CD14-positive monocyte (primary cell): ENCODE measurements around the gene FAM184A. TPM values are rescaled to one million over a fixed set of nuclear protein-coding genes. Genes with fewer than 3 reads are reported as not detected.

ENCODE experiments used
- DNase-seq, 3 donors: peaks; one replicate each; pipeline ENCODE4 v3.0.0-alpha.2; 2011 to 2022
- H2AFZ ChIP-seq: 2 replicates; pipeline ENCODE4 v1.6.0; 2012; ENCODE audit warnings: mild to moderate bottlenecking, low read depth, low read length, inconsistent platforms; ENCODE audit not compliant: insufficient read depth, poor library complexity, severe bottlenecking
- H3K27ac ChIP-seq, 2 donors: 1 replicate in 1 of 2; 2 replicates in 1 of 2; pipeline ENCODE4 v1.5.1; 2012 to 2013; ENCODE audit warnings: low read length in 2 of 2, control low read depth in 1 of 2, inconsistent platforms in 1 of 2, low read depth in 1 of 2, mild to moderate bottlenecking in 1 of 2
- H3K27me3 ChIP-seq, 2 donors: one replicate each; pipeline versions ENCODE4 v1.6.0 to v1.6.1; 2011 to 2013; ENCODE audit warnings: low read length in 2 of 2; ENCODE audit not compliant: control insufficient read depth in 2 of 2, insufficient read depth in 2 of 2
- H3K36me3 ChIP-seq, 2 donors: replicated peaks in 1 of 2; 1 replicate in 1 of 2; 2 replicates in 1 of 2; pipeline versions ENCODE4 v1.5.1 to v1.6.1; 2012 to 2013; ENCODE audit warnings: low read length in 2 of 2, control low read depth in 1 of 2, inconsistent platforms in 1 of 2, mild to moderate bottlenecking in 1 of 2; ENCODE audit not compliant: insufficient read depth in 2 of 2, control insufficient read depth in 1 of 2
- H3K4me1 ChIP-seq, 2 donors: 1 replicate in 1 of 2; 2 replicates in 1 of 2; pipeline versions ENCODE4 v1.5.1 to v1.6.1; 2012 to 2013; ENCODE audit warnings: low read length in 2 of 2, control low read depth in 1 of 2, inconsistent platforms in 1 of 2, mild to moderate bottlenecking in 1 of 2, moderate library complexity in 1 of 2; ENCODE audit not compliant: insufficient read depth in 2 of 2, control insufficient read depth in 1 of 2
- H3K4me2 ChIP-seq: replicated peaks from 2 replicates; pipeline ENCODE3; 2012; ENCODE audit warnings: low read length, moderate library complexity, mild to moderate bottlenecking; ENCODE audit not compliant: poor library complexity, severe bottlenecking; ENCODE audit errors: extremely low read depth
- H3K4me3 ChIP-seq, 3 experiments: fragments of 200-600 bp in 1 of 3; sonication (generic) in 1 of 3; replicated peaks in 1 of 3; 1 replicate in 2 of 3; 2 replicates in 1 of 3; pipeline ENCODE4 v1.5.1; 2011 to 2013; ENCODE audit warnings: low read length in 3 of 3, mild to moderate bottlenecking in 3 of 3, control low read depth in 2 of 3, low read depth in 2 of 3, inconsistent platforms in 1 of 3, moderate library complexity in 1 of 3
- H3K79me2 ChIP-seq: 2 replicates; pipeline ENCODE4 v1.6.0; 2012; ENCODE audit warnings: mild to moderate bottlenecking, control low read depth, inconsistent platforms, low read length, moderate library complexity; ENCODE audit not compliant: insufficient read depth
- H3K9ac ChIP-seq: 2 replicates; pipeline ENCODE4 v1.6.0; 2017; ENCODE audit warnings: low read length, mild to moderate bottlenecking; ENCODE audit not compliant: insufficient read depth, poor library complexity, severe bottlenecking
- H3K9me3 ChIP-seq, 2 donors: replicated peaks in 1 of 2; 1 replicate in 1 of 2; 2 replicates in 1 of 2; pipeline versions ENCODE4 v1.5.1 to v1.6.1; 2012 to 2013; ENCODE audit warnings: low read length in 2 of 2, control low read depth in 1 of 2; ENCODE audit not compliant: control insufficient read depth in 1 of 2, insufficient read depth in 1 of 2
- H4K20me1 ChIP-seq: 2 replicates; pipeline ENCODE4 v1.6.0; 2012; ENCODE audit warnings: mild to moderate bottlenecking, low read length, control low read depth, moderate library complexity; ENCODE audit not compliant: insufficient read depth
- H3K27ac Mint-ChIP-seq, 7 donors: one replicate each; pipeline ENCODE4 v1.8.0; 2020; ENCODE audit warnings: mild to moderate bottlenecking in 7 of 7, mixed read lengths in 7 of 7, moderate library complexity in 6 of 7, inconsistent platforms in 2 of 7
- H3K27me3 Mint-ChIP-seq, 3 donors: one replicate each; pipeline ENCODE4 v1.8.0; 2021 to 2022; ENCODE audit warnings: low read depth in 3 of 3, mild to moderate bottlenecking in 3 of 3, mixed read lengths in 3 of 3, moderate library complexity in 3 of 3, inconsistent platforms in 1 of 3
- H3K36me3 Mint-ChIP-seq, 2 donors: one replicate each; pipeline ENCODE4 v1.8.0; 2020; ENCODE audit warnings: mixed read lengths in 2 of 2, inconsistent platforms in 1 of 2, mild to moderate bottlenecking in 1 of 2
- H3K4me1 Mint-ChIP-seq: one replicate; pipeline ENCODE4 v1.8.0; 2020; ENCODE audit warnings: mild to moderate bottlenecking, mixed read lengths
- H3K4me3 Mint-ChIP-seq, 2 donors: one replicate each; pipeline ENCODE4 v1.8.0; 2020; ENCODE audit warnings: mild to moderate bottlenecking in 2 of 2, mixed read lengths in 2 of 2, moderate library complexity in 1 of 2
- H3K9me3 Mint-ChIP-seq, 7 donors: one replicate each; pipeline ENCODE4 v1.8.0; 2020 to 2022; ENCODE audit warnings: mixed read lengths in 7 of 7, mild to moderate bottlenecking in 6 of 7, moderate library complexity in 6 of 7, inconsistent platforms in 2 of 7
- WGBS: methylation state at CpG from one replicate; pipeline ENCODE4 v1.1.5; 2013; ENCODE audit warnings: missing lambda C conversion rate; ENCODE audit not compliant: insufficient coverage; 5-methylcytosine and 5-hydroxymethylcytosine counted together
- intact Hi-C, 2 donors: fragments of 100-400 bp; cut with micrococcal nuclease; formaldehyde crosslinking; loops; one replicate each; pipeline versions ENCODE4 v1.15.0 to v1.15.1; 2023
- polyA plus RNA-seq, 3 donors: library from polyadenylated mRNA; depleted of rRNA in 1 of 3; unstranded in 2 of 3; stranded (reverse) in 1 of 3; fragments of 300-500 nt in 2 of 3; fragments of >200 nt in 1 of 3; fragmentation: Illumina TruSeq in 2 of 3; gene quantifications; 1 replicate in 2 of 3; 2 replicates in 1 of 3; pipeline ENCODE4 v1.2.3, GENCODE V29; 2012 to 2021
- TF ChIP-seq, protein P1 (sequence below): fragments of 200-600 bp; IDR thresholded peaks from one replicate; pipeline ENCODE4 v1.8.0; 2022; ENCODE audit warnings: antibody characterized with exemption, mild to moderate bottlenecking

The FAM184A gene
- polyA plus RNA-seq, 3 donors, result not detected

- Mint-ChIP-seq H3K4me1 (peaks cover 9% of the 10 kb centered on the region), H3K9me3 (no peaks in the 10 kb centered on the region), H3K27ac (no peak overlapping the region), H3K27me3 (peaks cover 0 to 3% (median 2%) of the 10 kb centered on the region in 3 donors), H3K4me3 (no peak overlapping the region), H3K36me3 (no peaks in the 10 kb centered on the region)
- H3K27ac ChIP-seq, result no peak overlapping the region
- intact Hi-C loops, result loop anchor here in 1 of 2 donors (10.0 kb wide), 1 partner anchor 57 kb away; no protein-coding TSS in a partner anchor
- no peaks in the 10 kb centered on the region for H3K36me3 ChIP-seq
- no peaks in the 10 kb centered on the region for H3K27me3 ChIP-seq
- no peaks in the 10 kb centered on the region for H3K9me3 ChIP-seq
- no peak overlapping the region for H2AFZ ChIP-seq
- TF ChIP-seq, protein P1, sequence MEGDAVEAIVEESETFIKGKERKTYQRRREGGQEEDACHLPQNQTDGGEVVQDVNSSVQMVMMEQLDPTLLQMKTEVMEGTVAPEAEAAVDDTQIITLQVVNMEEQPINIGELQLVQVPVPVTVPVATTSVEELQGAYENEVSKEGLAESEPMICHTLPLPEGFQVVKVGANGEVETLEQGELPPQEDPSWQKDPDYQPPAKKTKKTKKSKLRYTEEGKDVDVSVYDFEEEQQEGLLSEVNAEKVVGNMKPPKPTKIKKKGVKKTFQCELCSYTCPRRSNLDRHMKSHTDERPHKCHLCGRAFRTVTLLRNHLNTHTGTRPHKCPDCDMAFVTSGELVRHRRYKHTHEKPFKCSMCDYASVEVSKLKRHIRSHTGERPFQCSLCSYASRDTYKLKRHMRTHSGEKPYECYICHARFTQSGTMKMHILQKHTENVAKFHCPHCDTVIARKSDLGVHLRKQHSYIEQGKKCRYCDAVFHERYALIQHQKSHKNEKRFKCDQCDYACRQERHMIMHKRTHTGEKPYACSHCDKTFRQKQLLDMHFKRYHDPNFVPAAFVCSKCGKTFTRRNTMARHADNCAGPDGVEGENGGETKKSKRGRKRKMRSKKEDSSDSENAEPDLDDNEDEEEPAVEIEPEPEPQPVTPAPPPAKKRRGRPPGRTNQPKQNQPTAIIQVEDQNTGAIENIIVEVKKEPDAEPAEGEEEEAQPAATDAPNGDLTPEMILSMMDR, result no peak
- no peak overlapping the region for H3K9ac ChIP-seq
- no peak overlapping the region for H3K4me2 ChIP-seq
- no peaks in the 10 kb centered on the region for H3K79me2 ChIP-seq
- H3K4me3 ChIP-seq, result no peak overlapping the region
- DNase-seq, result no peak
- H4K20me1 ChIP-seq, result no peaks in the 10 kb centered on the region
- peaks cover 7 to 10% of the 10 kb centered on the region in 2 donors for H3K4me1 ChIP-seq
- no CpG with 5 or more reads among the region's 1 CpG for WGBS
These were observed 49.2 kb upstream of the FAM184A start for GRCh38 chr6:119127627-119128026.

DNA sequence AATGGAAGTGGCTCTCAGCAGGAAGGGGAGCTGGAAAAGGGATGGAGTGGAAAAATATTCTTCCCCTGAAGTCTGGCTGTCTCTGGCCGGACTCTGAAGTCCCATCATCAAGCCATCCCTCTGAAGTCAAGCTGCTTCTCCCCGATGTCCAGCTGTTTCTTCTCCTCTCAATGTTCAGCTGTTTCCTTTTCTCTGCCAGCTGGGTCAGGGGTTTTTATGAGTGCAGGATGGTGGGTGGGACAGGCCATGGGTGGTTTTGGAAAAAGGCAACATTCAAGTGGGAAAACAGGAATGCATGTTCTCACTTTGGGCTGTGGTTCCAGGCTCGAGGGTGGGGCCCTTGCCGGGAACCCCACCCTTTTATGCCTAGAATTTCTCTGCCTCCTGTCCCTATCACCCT, 48.4 kb upstream of the FAM184A start:
- H3K27ac ChIP-seq, result no peak overlapping the region
- no CpG with 5 or more reads among the region's 4 CpGs for WGBS
- H3K9ac ChIP-seq, result no peak overlapping the region
- TF ChIP-seq, protein P1, result no peak
- intact Hi-C loops, result loop anchor here in 1 of 2 donors (10.0 kb wide), 1 partner anchor 58 kb away; no protein-coding TSS in a partner anchor
- H3K27me3 ChIP-seq, result no peaks in the 10 kb centered on the region
- peaks cover 9 to 12% of the 10 kb centered on the region in 2 donors for H3K4me1 ChIP-seq
- no peaks in the 10 kb centered on the region for H4K20me1 ChIP-seq
- no peaks in the 10 kb centered on the region for H3K79me2 ChIP-seq
- H3K4me3 ChIP-seq, result no peak overlapping the region
- no peak for DNase-seq
- Mint-ChIP-seq H3K9me3 (no peaks in the 10 kb centered on the region), H3K36me3 (no peaks in the 10 kb centered on the region), H3K4me1 (peaks cover 13% of the 10 kb centered on the region), H3K27me3 (peaks cover 0 to 3% (median 2%) of the 10 kb centered on the region in 3 donors), H3K4me3 (no peak overlapping the region), H3K27ac (no peak overlapping the region)
- H2AFZ ChIP-seq, result no peak overlapping the region
- no peaks in the 10 kb centered on the region for H3K36me3 ChIP-seq
- H3K9me3 ChIP-seq, result no peaks in the 10 kb centered on the region
- H3K4me2 ChIP-seq, result no peak overlapping the region
